Activated B cell treated with CpG ODN at 0.5 μM for 24 hours (primary cell): ENCODE measurements around the gene BOLL. TPM values are rescaled to one million over a fixed set of nuclear protein-coding genes. Genes with fewer than 3 reads are reported as not detected.

Source experiments
- ATAC-seq: fragments of 200-7000 bp; cut with Tn5 transposase; one replicate; pipeline ENCODE4 v1.10.0; 2021; ENCODE audit warnings: low read depth, mild to moderate bottlenecking, moderate library complexity
- CTCF ChIA-PET: fragments of 350-600 bp; sonication (Branson Sonifier 250); formaldehyde crosslinking; loops from one replicate; lab custom pipeline; 2021; ENCODE audit warnings: antibody characterized with exemption; lab: Charles Lee
- POLR2A ChIA-PET: fragments of 350-600 bp; sonication (Branson Sonifier 250); formaldehyde crosslinking; loops from one replicate; lab custom pipeline; 2021; ENCODE audit warnings: antibody characterized with exemption; lab: Charles Lee
- DNase-seq: peaks from one replicate; pipeline ENCODE4 v3.0.0; 2022
- H3K27ac Mint-ChIP-seq: one replicate; pipeline ENCODE4 v1.8.0; 2020; ENCODE audit warnings: mixed read lengths
- H3K27me3 Mint-ChIP-seq: one replicate; pipeline ENCODE4 v1.8.0; 2021; ENCODE audit warnings: mixed read lengths
- H3K36me3 Mint-ChIP-seq: one replicate; pipeline ENCODE4 v1.8.0; 2021; ENCODE audit warnings: low read depth, mixed read lengths
- H3K4me1 Mint-ChIP-seq: one replicate; pipeline ENCODE4 v1.8.0; 2021; ENCODE audit warnings: mixed read lengths
- H3K4me3 Mint-ChIP-seq: one replicate; pipeline ENCODE4 v1.8.0; 2020; ENCODE audit warnings: mild to moderate bottlenecking, mixed read lengths
- H3K9me3 Mint-ChIP-seq: one replicate; pipeline ENCODE4 v1.8.0; 2020; ENCODE audit warnings: mixed read lengths
- CTCF ChIP-seq: fragments of 200-600 bp; IDR thresholded peaks from one replicate; pipeline ENCODE4 v1.8.0; 2022; ENCODE audit warnings: antibody characterized with exemption, mild to moderate bottlenecking
- intact Hi-C: fragments of 100-400 bp; cut with micrococcal nuclease; formaldehyde crosslinking; loops from one replicate; pipeline ENCODE4 v1.15.1; 2024
- total RNA-seq: library from RNA; stranded (reverse); gene quantifications from 2 replicates; pipeline ENCODE4 v1.2.3, GENCODE V29; 2022

BOLL gene
- total RNA-seq, 1 donor from 2014 or later, result not detected

- Mint-ChIP-seq H3K27ac (no peak overlapping the region), H3K27me3 (peaks cover 24% of the 10 kb centered on the region), H3K9me3 (no peaks in the 10 kb centered on the region), H3K4me3 (no peak overlapping the region), H3K4me1 (peaks cover 12% of the 10 kb centered on the region), H3K36me3 (no peaks in the 10 kb centered on the region)
- no peak for ATAC-seq
- no peak for TF ChIP-seq CTCF
- ChIA-PET CTCF (no interaction called here), POLR2A (no interaction called here)
- DNase-seq, result no peak
- intact Hi-C loops, result no loop called here
Observed at GRCh38 chr2:197809064-197809463, 23.9 kb upstream of the BOLL start.

GRCh38 chr2:197805715-197806633 is 20.9 kb upstream of the BOLL start:
- Mint-ChIP-seq H3K4me1 (peaks cover 15% of the 10 kb centered on the region), H3K4me3 (peak overlapping the region; percentile 9), H3K36me3 (no peaks in the 10 kb centered on the region), H3K9me3 (no peaks in the 10 kb centered on the region), H3K27me3 (peaks cover 43% of the 10 kb centered on the region), H3K27ac (no peak overlapping the region)
- ATAC-seq (no peak), DNase-seq (no peak)
- CTCF ChIA-PET, result no interaction called here
- TF ChIP-seq CTCF, result no peak
- POLR2A ChIA-PET, result no interaction called here
- intact Hi-C loops, result no loop called here

GRCh38 chr2:197804758-197805714 is 19.9 kb upstream of the BOLL start:
- Mint-ChIP-seq H3K4me3 (peak overlapping the region; percentile 83), H3K4me1 (peaks cover 15% of the 10 kb centered on the region), H3K27ac (no peak overlapping the region), H3K9me3 (no peaks in the 10 kb centered on the region), H3K36me3 (no peaks in the 10 kb centered on the region), H3K27me3 (peaks cover 46% of the 10 kb centered on the region)
- POLR2A ChIA-PET, result no interaction called here
- intact Hi-C loops, result loop anchor here (1.0 kb wide), 1 partner anchor 19 kb away; no protein-coding TSS in a partner anchor
- ATAC-seq (no peak), DNase-seq (peak; percentile 26)
- TF ChIP-seq CTCF, result no peak
- CTCF ChIA-PET, result no interaction called here

GRCh38 chr2:197804049-197804757 is 19.1 kb upstream of the BOLL start, which contains the start of gene PLCL1:
Gene PLCL1, plus strand, starts transcription at chr2:197804593.
- Mint-ChIP-seq H3K9me3 (no peaks in the 10 kb centered on the region), H3K27ac (no peak within 1 kb of the TSS), H3K36me3 (no peaks in the 10 kb centered on the region), H3K27me3 (peaks cover 51% of the 10 kb centered on the region), H3K4me1 (peaks cover 15% of the 10 kb centered on the region), H3K4me3 (peak within 1 kb of the TSS; percentile 83)
- ChIA-PET CTCF (interaction anchor here (0.9 kb wide), 1 partner anchor 493 kb away, joined by 4 read pairs; no protein-coding TSS in a partner anchor), POLR2A (no interaction called here)
- DNase-seq, result peak; percentile 49
- TF ChIP-seq CTCF, result no peak
- peak; percentile 98 for ATAC-seq
- intact Hi-C loops, result loop anchor here (1.0 kb wide), 1 partner anchor 18 kb away; no protein-coding TSS in a partner anchor
